Activated CD8-positive, alpha-beta T cell treated with anti-CD3 and anti-CD28 coated beads for 36 hours (primary cell): ENCODE results near the gene SIM1. TPM values are rescaled to one million over a fixed set of nuclear protein-coding genes. Genes with fewer than 3 reads are reported as not detected.

Source experiments
- ATAC-seq: fragments of 200-7000 bp; cut with Tn5 transposase; one replicate; pipeline ENCODE4 v1.10.0; 2021; ENCODE audit warnings: mild to moderate bottlenecking, moderate library complexity
- CTCF ChIA-PET: fragments of 350-600 bp; sonication (Branson Sonifier 250); formaldehyde crosslinking; loops from one replicate; lab custom pipeline; 2021; ENCODE audit warnings: antibody characterized with exemption; lab: Charles Lee
- POLR2A ChIA-PET: fragments of 350-600 bp; sonication (Branson Sonifier 250); formaldehyde crosslinking; loops from one replicate; lab custom pipeline; 2021; ENCODE audit warnings: antibody characterized with exemption; lab: Charles Lee
- DNase-seq: peaks from one replicate; pipeline ENCODE4 v3.0.0-alpha.2; 2020
- H3K27ac Mint-ChIP-seq: one replicate; pipeline ENCODE4 v1.8.0; 2021; ENCODE audit warnings: mild to moderate bottlenecking, mixed read lengths
- H3K27me3 Mint-ChIP-seq: one replicate; pipeline ENCODE4 v1.8.0; 2021; ENCODE audit warnings: mixed read lengths
- H3K36me3 Mint-ChIP-seq: one replicate; pipeline ENCODE4 v1.8.0; 2021; ENCODE audit warnings: low read depth, mixed read lengths
- H3K4me1 Mint-ChIP-seq: one replicate; pipeline ENCODE4 v1.8.0; 2021; ENCODE audit warnings: low read depth, mixed read lengths
- H3K4me3 Mint-ChIP-seq: one replicate; pipeline ENCODE4 v1.8.0; 2021; ENCODE audit warnings: mild to moderate bottlenecking, moderate library complexity, mixed read lengths
- H3K9me3 Mint-ChIP-seq: one replicate; pipeline ENCODE4 v1.8.0; 2021; ENCODE audit warnings: mixed read lengths
- CTCF ChIP-seq: fragments of 200-600 bp; IDR thresholded peaks from one replicate; pipeline ENCODE4 v1.8.0; 2022; ENCODE audit warnings: antibody characterized with exemption, mild to moderate bottlenecking
- intact Hi-C: fragments of 100-400 bp; cut with micrococcal nuclease; formaldehyde crosslinking; loops from one replicate; pipeline ENCODE4 v1.10.0; 2022
- total RNA-seq, 2 experiments: library from RNA; stranded (reverse); gene quantifications; one replicate each; pipeline ENCODE4 v1.2.3, GENCODE V29; 2021

SIM1 gene
- total RNA-seq, 2 experiments from 2014 or later, result not detected

DNA sequence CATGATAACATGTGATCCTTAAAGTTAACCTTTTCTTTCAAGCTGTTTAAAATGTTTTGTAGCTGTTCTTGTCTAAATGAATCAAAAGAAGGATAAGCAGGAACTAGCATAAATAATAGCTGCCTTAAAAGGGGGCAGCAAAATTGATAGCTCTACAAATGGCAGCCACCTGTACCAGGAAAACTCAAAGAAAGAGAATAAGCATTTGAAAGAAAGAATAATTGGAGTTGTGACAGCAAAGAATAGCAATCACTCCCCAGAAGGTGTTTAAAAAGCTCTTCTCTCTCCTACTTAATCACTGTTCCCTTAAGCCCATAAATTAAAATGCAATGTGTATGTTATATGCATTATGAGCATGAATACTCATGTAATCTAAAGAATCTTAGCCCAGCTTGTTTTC, 114.6 kb downstream of the SIM1 start:
- peaks cover 3% of the 10 kb centered on the region for H3K27me3 Mint-ChIP-seq
- ChIA-PET POLR2A (no interaction called here), CTCF (interaction anchor here (1.0 kb wide), 1 partner anchor 14 kb away, joined by 3 read pairs; no protein-coding TSS in a partner anchor)
- H3K4me1 Mint-ChIP-seq, result peaks cover 1% of the 10 kb centered on the region
- H3K4me3 Mint-ChIP-seq, result no peak overlapping the region
- no peaks in the 10 kb centered on the region for H3K36me3 Mint-ChIP-seq
- DNase-seq (no peak), ATAC-seq (no peak)
- intact Hi-C loops, result no loop called here
- H3K27ac Mint-ChIP-seq, result no peak overlapping the region
- no peak for TF ChIP-seq CTCF
- no peaks in the 10 kb centered on the region for H3K9me3 Mint-ChIP-seq

GRCh38 chr6:100349366-100349765, 115.4 kb downstream of the SIM1 start:
- CTCF ChIA-PET, result no interaction called here
- intact Hi-C loops, result no loop called here
- Mint-ChIP-seq H3K9me3 (no peaks in the 10 kb centered on the region), H3K27me3 (peaks cover 3% of the 10 kb centered on the region), H3K4me1 (peaks cover 1% of the 10 kb centered on the region), H3K4me3 (no peak overlapping the region), H3K36me3 (no peaks in the 10 kb centered on the region), H3K27ac (no peak overlapping the region)
- DNase-seq, result no peak
- POLR2A ChIA-PET, result no interaction called here
- ATAC-seq, result no peak
- TF ChIP-seq CTCF, result no peak

DNA sequence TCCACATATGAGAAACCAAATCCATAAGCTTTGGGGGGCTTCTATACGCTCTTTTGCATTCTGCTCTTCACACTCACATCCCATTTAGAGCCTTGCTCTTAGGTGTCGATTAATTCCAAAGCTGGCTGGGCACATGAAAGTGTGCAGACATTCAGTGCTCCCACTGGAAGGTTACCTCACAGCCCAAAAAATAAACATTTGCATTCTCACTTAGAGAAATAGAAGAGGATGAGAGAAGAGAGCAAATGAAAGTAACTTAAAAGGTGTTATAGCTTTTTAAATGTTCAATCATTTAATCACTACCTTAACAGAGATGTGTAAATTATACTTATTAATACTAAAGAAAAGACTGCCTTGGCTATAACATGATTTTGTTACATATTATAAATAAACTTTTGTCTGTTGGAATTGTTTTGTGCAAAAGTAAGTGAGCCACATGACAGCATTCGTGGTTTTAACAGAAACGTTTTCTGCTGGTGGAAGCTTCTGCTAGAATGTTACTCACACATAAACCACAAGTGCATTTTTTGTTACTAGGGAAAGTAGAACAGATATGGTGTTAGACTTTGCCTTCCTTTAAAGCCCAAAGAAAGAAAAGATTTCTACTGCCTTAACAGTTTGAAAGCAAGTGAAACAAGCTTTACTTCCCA, 116.7 kb downstream of the SIM1 start:
- intact Hi-C loops, result no loop called here
- no peak overlapping the region for H3K27ac Mint-ChIP-seq
- H3K9me3 Mint-ChIP-seq, result no peaks in the 10 kb centered on the region
- no peak for TF ChIP-seq CTCF
- CTCF ChIA-PET, result no interaction called here
- H3K27me3 Mint-ChIP-seq, result no peaks in the 10 kb centered on the region
- ATAC-seq, result no peak
- DNase-seq, result no peak
- no peak overlapping the region for H3K4me3 Mint-ChIP-seq
- POLR2A ChIA-PET, result no interaction called here
- no peaks in the 10 kb centered on the region for H3K36me3 Mint-ChIP-seq
- peaks cover 1% of the 10 kb centered on the region for H3K4me1 Mint-ChIP-seq

GRCh38 chr6:100346828-100347227, 117.9 kb downstream of the SIM1 start:
- H3K4me3 Mint-ChIP-seq, result no peak overlapping the region
- intact Hi-C loops, result no loop called here
- DNase-seq (no peak), ATAC-seq (no peak)
- H3K27me3 Mint-ChIP-seq, result no peaks in the 10 kb centered on the region
- TF ChIP-seq CTCF, result no peak
- ChIA-PET POLR2A (interaction anchor here (0.6 kb wide), 1 partner anchor 464 kb away, joined by 3 read pairs; no protein-coding TSS in a partner anchor), CTCF (no interaction called here)
- no peaks in the 10 kb centered on the region for H3K9me3 Mint-ChIP-seq
- H3K4me1 Mint-ChIP-seq, result peaks cover 1% of the 10 kb centered on the region
- H3K27ac Mint-ChIP-seq, result no peak overlapping the region
- no peaks in the 10 kb centered on the region for H3K36me3 Mint-ChIP-seq

DNA sequence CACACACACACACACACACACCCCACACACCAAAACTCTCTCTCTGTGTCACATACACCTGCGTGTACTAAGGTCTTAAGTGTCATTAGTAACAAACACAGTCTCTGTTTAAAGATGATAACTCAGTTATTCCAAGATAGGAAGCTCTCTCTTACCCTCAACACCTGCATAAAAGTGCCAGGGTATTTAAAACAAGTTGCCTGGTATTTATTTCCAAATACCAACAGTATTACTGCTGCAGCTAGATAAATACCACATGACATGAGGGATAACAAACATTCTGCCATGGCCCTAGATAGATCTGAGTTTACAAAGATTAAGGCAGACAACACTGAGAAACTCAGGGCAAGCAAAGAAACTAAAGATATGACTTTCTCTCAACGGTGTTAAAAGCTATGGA, 118.5 kb downstream of the SIM1 start:
- H3K4me3 Mint-ChIP-seq, result no peak overlapping the region
- no peak overlapping the region for H3K27ac Mint-ChIP-seq
- no peaks in the 10 kb centered on the region for H3K27me3 Mint-ChIP-seq
- H3K9me3 Mint-ChIP-seq, result no peaks in the 10 kb centered on the region
- CTCF ChIA-PET, result no interaction called here
- no peaks in the 10 kb centered on the region for H3K36me3 Mint-ChIP-seq
- intact Hi-C loops, result no loop called here
- no peak for DNase-seq
- TF ChIP-seq CTCF, result no peak
- no peak for ATAC-seq
- POLR2A ChIA-PET, result no interaction called here
- peaks cover 1% of the 10 kb centered on the region for H3K4me1 Mint-ChIP-seq
